Measurements from ENCODE around the gene ABLIM2. TPM values are rescaled to one million over a fixed set of nuclear protein-coding genes. Genes with fewer than 3 reads are reported as not detected.

The ABLIM2 gene
- total RNA-seq, 1 experiment from 2014 or later = 1.0 TPM

DNA sequence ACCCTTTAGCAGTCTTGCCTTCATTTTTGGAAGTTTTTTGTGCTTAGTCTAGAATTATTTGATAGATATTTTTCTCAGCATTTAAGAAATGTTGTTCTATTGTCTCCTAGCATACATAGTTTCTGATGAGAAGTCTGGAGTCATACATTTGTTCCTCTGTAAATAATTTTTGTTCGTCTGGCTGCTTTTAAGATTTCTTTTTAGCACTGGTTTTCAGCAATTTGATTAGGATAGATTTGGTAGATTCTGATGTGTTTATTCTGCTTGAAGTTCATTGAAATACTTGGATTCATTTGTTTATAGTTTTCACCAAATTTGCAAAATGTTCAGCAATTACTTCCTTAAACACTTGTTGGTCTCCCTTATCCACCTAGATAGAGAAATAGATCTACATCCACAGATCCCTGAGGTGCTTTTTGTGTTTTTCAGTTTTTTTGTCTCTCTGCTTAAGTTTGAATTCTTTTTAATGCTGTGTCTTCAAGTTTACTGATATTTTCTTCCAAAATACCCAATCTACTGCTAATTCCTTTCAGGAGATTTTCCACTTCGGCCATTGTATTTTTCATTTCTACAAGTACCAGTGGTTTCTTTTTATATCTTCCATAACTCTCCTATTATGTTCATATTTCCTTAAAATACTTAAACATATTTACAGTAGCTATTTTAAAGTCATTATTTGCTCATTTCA, 64.9 kb downstream of the ABLIM2 start:
- Histone ChIP-seq H3K4me1 (ENCODE audit: insufficient read depth, low read length) (no peaks in the 10 kb centered on the region), H3K4ac (ENCODE audit: low read depth, low read length) (no peak overlapping the region), H2BK5ac (ENCODE audit: insufficient read length, low read length) (no peak overlapping the region), H2BK120ac (ENCODE audit: low read depth, low read length, poor library complexity, severe bottlenecking) (no peak overlapping the region), H3K23ac (ENCODE audit: insufficient read length, low read depth, low read length) (no peak overlapping the region), H3K27me3 (ENCODE audit: insufficient read depth, low read length) (no peaks in the 10 kb centered on the region; the same call in 1 of the 2 replicates), H3T11ph (ENCODE audit: low read length) (no peak overlapping the region), H3K79me1 (ENCODE audit: insufficient read depth, low read depth, low read length, poor library complexity, severe bottlenecking) (no peaks in the 10 kb centered on the region), H4K8ac (replicated peaks; ENCODE audit: insufficient read length, low read depth, low read length) (no peak overlapping the region), H2BK15ac (ENCODE audit: low read depth, low read length) (no peak overlapping the region), H2AK5ac (ENCODE audit: insufficient read length, low read length) (no peak overlapping the region), H3K27ac (ENCODE audit: insufficient read length, low read depth, low read length) (no peak overlapping the region), H2AFZ (ENCODE audit: low read length) (no peak overlapping the region), H3K79me2 (ENCODE audit: insufficient read depth, low read length) (no peaks in the 10 kb centered on the region), H4K20me1 (ENCODE audit: control insufficient read depth, insufficient read depth, insufficient read length) (no peaks in the 10 kb centered on the region), H3K18ac (ENCODE audit: insufficient read length, low read depth, low read length) (no peak overlapping the region), H2BK12ac (ENCODE audit: insufficient read length, low read depth, low read length) (no peak overlapping the region), H3K9ac (ENCODE audit: extremely low read depth, insufficient read length, low read length) (no peak overlapping the region), H3K14ac (ENCODE audit: insufficient read depth, low read length) (no peak overlapping the region), H3K9me3 (ENCODE audit: control insufficient read depth, low read depth, low read length) (no peaks in the 10 kb centered on the region), H3K4me2 (ENCODE audit: insufficient read depth, insufficient read length, low read length) (no peak overlapping the region), H4K5ac (ENCODE audit: insufficient read length, low read depth, low read length) (no peak overlapping the region), H3K56ac (ENCODE audit: insufficient read length, low read depth, low read length) (no peak overlapping the region), H4K91ac (ENCODE audit: insufficient read length, low read depth, low read length) (no peak overlapping the region), H3K23me2 (ENCODE audit: insufficient read length, low read depth, low read length, poor library complexity, severe bottlenecking) (no peaks in the 10 kb centered on the region), H2BK20ac (ENCODE audit: low read depth, low read length, poor library complexity, severe bottlenecking) (no peak overlapping the region)
- Mint-ChIP-seq H3K4me3 (no peak overlapping the region), H3K4me1 (peaks cover 0 to 5% of the 10 kb centered on the region in 2 experiments; a peak in 2 of 4 replicates), H3K27me3 (ENCODE audit: low read depth) (peaks cover 5% of the 10 kb centered on the region), H3K36me3 (ENCODE audit: insufficient read depth in 1 of 3, low read depth in 3 of 3) (peaks cover 18 to 26% (median 24%) of the 10 kb centered on the region in 3 experiments), H3K9me3 (peaks cover 30% of the 10 kb centered on the region in 2 experiments), H3K27ac (no peak overlapping the region)
- no CpG with 5 or more reads among the region's 2 CpGs for WGBS (ENCODE audit: extremely low coverage, insufficient read length, low lambda C conversion rate)
- no peak for DNase-seq
- TF ChIP-seq, protein P1, sequence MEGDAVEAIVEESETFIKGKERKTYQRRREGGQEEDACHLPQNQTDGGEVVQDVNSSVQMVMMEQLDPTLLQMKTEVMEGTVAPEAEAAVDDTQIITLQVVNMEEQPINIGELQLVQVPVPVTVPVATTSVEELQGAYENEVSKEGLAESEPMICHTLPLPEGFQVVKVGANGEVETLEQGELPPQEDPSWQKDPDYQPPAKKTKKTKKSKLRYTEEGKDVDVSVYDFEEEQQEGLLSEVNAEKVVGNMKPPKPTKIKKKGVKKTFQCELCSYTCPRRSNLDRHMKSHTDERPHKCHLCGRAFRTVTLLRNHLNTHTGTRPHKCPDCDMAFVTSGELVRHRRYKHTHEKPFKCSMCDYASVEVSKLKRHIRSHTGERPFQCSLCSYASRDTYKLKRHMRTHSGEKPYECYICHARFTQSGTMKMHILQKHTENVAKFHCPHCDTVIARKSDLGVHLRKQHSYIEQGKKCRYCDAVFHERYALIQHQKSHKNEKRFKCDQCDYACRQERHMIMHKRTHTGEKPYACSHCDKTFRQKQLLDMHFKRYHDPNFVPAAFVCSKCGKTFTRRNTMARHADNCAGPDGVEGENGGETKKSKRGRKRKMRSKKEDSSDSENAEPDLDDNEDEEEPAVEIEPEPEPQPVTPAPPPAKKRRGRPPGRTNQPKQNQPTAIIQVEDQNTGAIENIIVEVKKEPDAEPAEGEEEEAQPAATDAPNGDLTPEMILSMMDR (conservative IDR thresholded peaks at IDR 0.05) = no peak
